Calu3 (cell line): Measurements from ENCODE around the gene TIPARP. TPM values are rescaled to one million over a fixed set of nuclear protein-coding genes. Genes with fewer than 3 reads are reported as not detected.
"Not testable (repeated sequence)": the region's sequence is repeated elsewhere in the genome, so short reads cannot be mapped to it uniquely, and the experiment has no call there.

Source experiments
- BruUV-seq: library from RNA; stranded (reverse); fragments of 400-500 nt; replicated peaks from 2 replicates; lab custom pipeline; 2021; lab: Mats Ljungman, UMichigan
- CTCF ChIA-PET: fragments of 300-600 bp; sonication (Branson Sonifier 250); formaldehyde crosslinking; loops from one replicate; lab custom pipeline; 2022; ENCODE audit warnings: antibody characterized with exemption; lab: Charles Lee
- DNase-seq: peaks from one replicate; pipeline ENCODE4 v3.0.0; 2022
- H3K27ac Mint-ChIP-seq: one replicate; pipeline ENCODE4 v1.8.0; 2022; ENCODE audit warnings: mixed read lengths; ENCODE audit not compliant: unreplicated experiment
- H3K27me3 Mint-ChIP-seq: one replicate; pipeline ENCODE4 v1.8.0; 2022; ENCODE audit warnings: mixed read lengths; ENCODE audit not compliant: unreplicated experiment
- H3K36me3 Mint-ChIP-seq: one replicate; pipeline ENCODE4 v1.8.0; 2022; ENCODE audit warnings: mild to moderate bottlenecking, moderate library complexity, mixed read lengths; ENCODE audit not compliant: insufficient read depth, unreplicated experiment
- H3K4me1 Mint-ChIP-seq: one replicate; pipeline ENCODE4 v1.8.0; 2022; ENCODE audit warnings: mild to moderate bottlenecking, low read depth, mixed read lengths; ENCODE audit not compliant: unreplicated experiment
- H3K4me3 Mint-ChIP-seq: one replicate; pipeline ENCODE4 v1.8.0; 2022; ENCODE audit warnings: mild to moderate bottlenecking, low read depth, moderate library complexity, mixed read lengths; ENCODE audit not compliant: unreplicated experiment
- H3K9me3 Mint-ChIP-seq: one replicate; pipeline ENCODE4 v1.8.0; 2022; ENCODE audit warnings: low read depth, mixed read lengths; ENCODE audit not compliant: unreplicated experiment
- intact Hi-C: fragments of 100-400 bp; cut with micrococcal nuclease; formaldehyde crosslinking; loops from one replicate; pipeline ENCODE4 v1.10.0; 2022; ENCODE audit not compliant: unreplicated experiment
- total RNA-seq: library from RNA; stranded (reverse); gene quantifications from 2 replicates; pipeline ENCODE4 v1.2.3, GENCODE V29; 2022
- TF ChIP-seq, protein P1 (sequence below): fragments of 200-600 bp; IDR thresholded peaks from one replicate; pipeline ENCODE4 v1.8.0; 2022; ENCODE audit warnings: antibody characterized with exemption; ENCODE audit not compliant: unreplicated experiment

The TIPARP gene
- total RNA-seq, 1 experiment from 2014 or later: 91.4 TPM

- Mint-ChIP-seq H3K27ac (peak overlapping the region; percentile 74), H3K9me3 (no peaks in the 10 kb centered on the region), H3K4me3 (peak overlapping the region; percentile 9), H3K4me1 (peaks cover 23% of the 10 kb centered on the region), H3K36me3 (peaks cover 39% of the 10 kb centered on the region), H3K27me3 (no peaks in the 10 kb centered on the region)
- DNase-seq: no peak
- CTCF ChIA-PET: interaction anchor here (0.6 to 0.7 kb wide), 3 partner anchors 32 to 359 kb away, joined by 3 to 7 read pairs (median 3); no protein-coding TSS in a partner anchor
- BruUV-seq: no TSS peak
- intact Hi-C loops: no loop called here
- TF ChIP-seq, protein P1, sequence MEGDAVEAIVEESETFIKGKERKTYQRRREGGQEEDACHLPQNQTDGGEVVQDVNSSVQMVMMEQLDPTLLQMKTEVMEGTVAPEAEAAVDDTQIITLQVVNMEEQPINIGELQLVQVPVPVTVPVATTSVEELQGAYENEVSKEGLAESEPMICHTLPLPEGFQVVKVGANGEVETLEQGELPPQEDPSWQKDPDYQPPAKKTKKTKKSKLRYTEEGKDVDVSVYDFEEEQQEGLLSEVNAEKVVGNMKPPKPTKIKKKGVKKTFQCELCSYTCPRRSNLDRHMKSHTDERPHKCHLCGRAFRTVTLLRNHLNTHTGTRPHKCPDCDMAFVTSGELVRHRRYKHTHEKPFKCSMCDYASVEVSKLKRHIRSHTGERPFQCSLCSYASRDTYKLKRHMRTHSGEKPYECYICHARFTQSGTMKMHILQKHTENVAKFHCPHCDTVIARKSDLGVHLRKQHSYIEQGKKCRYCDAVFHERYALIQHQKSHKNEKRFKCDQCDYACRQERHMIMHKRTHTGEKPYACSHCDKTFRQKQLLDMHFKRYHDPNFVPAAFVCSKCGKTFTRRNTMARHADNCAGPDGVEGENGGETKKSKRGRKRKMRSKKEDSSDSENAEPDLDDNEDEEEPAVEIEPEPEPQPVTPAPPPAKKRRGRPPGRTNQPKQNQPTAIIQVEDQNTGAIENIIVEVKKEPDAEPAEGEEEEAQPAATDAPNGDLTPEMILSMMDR: no peak
Measured at GRCh38 chr3:156711113-156711512, 36.7 kb downstream of the TIPARP start.

DNA sequence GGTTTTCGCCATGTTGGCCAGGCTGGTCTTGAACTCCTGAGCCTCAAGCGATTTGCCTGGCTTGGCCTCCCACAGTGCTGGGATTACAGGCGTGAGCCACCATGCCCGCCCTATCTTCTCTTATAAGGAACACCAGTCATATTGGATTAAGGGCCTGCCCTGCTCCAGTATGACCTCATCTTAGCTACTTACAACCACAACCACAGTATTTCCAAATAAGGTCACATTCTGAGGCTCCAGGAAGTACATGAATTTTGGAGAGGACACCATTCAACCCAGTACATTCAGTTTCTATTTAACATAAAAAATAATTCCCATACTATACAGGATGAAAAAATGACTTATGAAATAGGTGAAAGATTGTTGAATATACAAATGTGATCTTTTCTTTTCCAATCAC, 37.6 kb downstream of the TIPARP start:
- H3K27me3 Mint-ChIP-seq, H3K9me3 Mint-ChIP-seq, DNase-seq, H3K4me3 Mint-ChIP-seq, BruUV-seq, intact Hi-C loops: not testable (repeated sequence)
- Mint-ChIP-seq H3K36me3 (peaks cover 35% of the 10 kb centered on the region), H3K27ac (peak overlapping the region; percentile 10), H3K4me1 (peaks cover 23% of the 10 kb centered on the region)
- CTCF ChIA-PET: interaction anchor here (0.7 kb wide), 1 partner anchor 32 kb away, joined by 3 read pairs; no protein-coding TSS in a partner anchor

DNA sequence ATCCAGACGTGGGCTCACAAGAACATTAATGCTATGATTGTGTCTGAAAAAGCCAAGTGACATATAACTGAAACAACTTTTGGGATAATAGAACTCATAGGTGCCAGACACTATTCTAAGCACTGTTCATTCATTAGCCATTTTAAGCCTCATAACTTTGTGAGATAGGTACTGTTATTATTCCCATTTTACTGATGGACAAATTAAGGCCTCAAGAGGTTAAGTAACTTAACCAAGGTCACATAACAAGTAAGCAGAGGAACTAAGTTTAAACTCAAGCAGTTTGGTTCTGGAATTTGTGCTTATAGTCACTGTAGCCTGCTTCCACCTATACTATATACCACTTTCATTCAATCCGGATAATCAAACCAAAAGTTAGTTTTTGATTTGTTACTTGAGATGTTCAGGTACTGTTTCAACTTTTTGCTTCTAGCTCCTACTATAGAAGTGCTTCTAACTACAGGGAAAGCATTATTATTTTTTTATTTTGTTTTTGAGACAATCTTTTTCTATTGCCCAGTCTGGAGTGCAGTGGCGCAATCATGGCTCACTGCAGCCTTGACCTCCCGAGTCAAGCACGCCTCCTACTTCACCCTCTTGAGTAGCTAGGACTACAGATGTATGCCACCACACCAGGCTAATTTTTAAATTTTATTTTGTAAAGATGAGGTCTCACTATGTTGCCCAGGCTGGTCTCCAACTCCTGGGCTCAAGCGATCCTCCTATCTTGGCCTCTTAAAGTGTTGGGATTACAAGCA, 41.9 kb downstream of the TIPARP start:
- Mint-ChIP-seq H3K9me3 (no peaks in the 10 kb centered on the region), H3K27ac (peak overlapping the region; percentile 20), H3K4me3 (no peak overlapping the region), H3K4me1 (peaks cover 30% of the 10 kb centered on the region), H3K36me3 (peaks cover 37% of the 10 kb centered on the region), H3K27me3 (no peaks in the 10 kb centered on the region)
- no peak for DNase-seq
- BruUV-seq: no TSS peak
- CTCF ChIA-PET: no interaction called here
- intact Hi-C loops: no loop called here
- TF ChIP-seq, protein P1: no peak

DNA sequence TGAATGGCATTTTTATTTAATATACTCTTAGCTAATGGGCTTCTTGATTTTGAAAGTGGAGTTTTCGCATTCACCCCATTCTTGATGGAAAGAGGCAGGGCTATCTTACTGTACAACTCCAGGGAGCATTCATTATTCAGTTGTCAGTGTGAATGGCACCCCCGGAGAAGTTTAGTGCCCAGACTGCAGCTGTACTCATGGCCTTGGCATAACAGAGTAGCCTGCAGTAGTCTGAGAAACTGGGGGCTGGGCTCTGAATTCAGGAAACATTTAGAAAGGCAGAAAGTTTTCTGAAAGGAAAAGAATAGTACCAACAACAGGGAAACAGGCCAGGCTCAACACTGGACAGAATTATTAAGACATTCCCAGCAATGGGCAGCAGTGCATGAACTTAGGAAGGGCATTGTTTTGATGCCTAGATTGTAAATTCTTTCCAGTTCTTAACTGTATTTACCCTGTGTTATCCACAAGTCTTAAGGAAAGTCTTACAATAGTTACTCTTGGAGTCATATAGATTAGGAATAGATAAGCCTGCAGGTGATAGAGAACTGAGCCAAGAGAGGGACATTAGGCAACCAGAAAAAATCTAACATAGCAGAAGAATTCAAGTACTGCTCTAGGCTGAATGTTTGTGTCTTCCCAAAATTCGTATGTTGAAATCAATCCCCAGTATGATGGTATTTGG, 44.4 kb downstream of the TIPARP start:
- peaks cover 23% of the 10 kb centered on the region for H3K4me1 Mint-ChIP-seq
- TF ChIP-seq, protein P1: no peak
- intact Hi-C loops: no loop called here
- H3K4me3 Mint-ChIP-seq: no peak overlapping the region
- DNase-seq: no peak
- H3K9me3 Mint-ChIP-seq: no peaks in the 10 kb centered on the region
- H3K27ac Mint-ChIP-seq: peak overlapping the region; percentile 6
- BruUV-seq: no TSS peak
- peaks cover 49% of the 10 kb centered on the region for H3K36me3 Mint-ChIP-seq
- CTCF ChIA-PET: no interaction called here
- H3K27me3 Mint-ChIP-seq: no peaks in the 10 kb centered on the region
